Dermis microvascular lymphatic vessel endothelial cell (primary cell): ENCODE data around the gene IFNA10. TPM values are rescaled to one million over a fixed set of nuclear protein-coding genes. Genes with fewer than 3 reads are reported as not detected.
A peak's percentile ranks its signal among the peaks of the same experiment; 100 is the strongest.
"Not testable (repeated sequence)": the region's sequence is repeated elsewhere in the genome, so short reads cannot be mapped to it uniquely, and the experiment has no call there.

ENCODE experiments used
- DNase-seq, 2 donors: peaks; one replicate each; pipeline versions ENCODE4 v3.0.0 to v3.0.0-alpha.2; 2010; ENCODE audit warnings: low read depth in 2 of 2
- total RNA-seq: library from RNA; depleted of rRNA; stranded (reverse); fragments of >200 nt; gene quantifications from 2 replicates; pipeline ENCODE4 v1.2.1, GENCODE V29; 2014

Gene IFNA10
- total RNA-seq, 1 donor from 2014 or later = not detected

GRCh38 chr9:21194867-21195776, 11.8 kb downstream of the IFNA10 start:
- peak in 1 of 2 donors; percentile 7 for DNase-seq

GRCh38 chr9:21187487-21187886, 19.5 kb downstream of the IFNA10 start, which contains the start of gene IFNA4:
TSS of gene IFNA4 (minus strand) at chr9:21187587. CDS start at chr9:21187531, 56 bp downstream.
- not testable (repeated sequence) for DNase-seq

- DNase-seq = not testable (repeated sequence)
These were observed 23.9 kb downstream of the IFNA10 start for GRCh38 chr9:21182810-21183736.

DNA sequence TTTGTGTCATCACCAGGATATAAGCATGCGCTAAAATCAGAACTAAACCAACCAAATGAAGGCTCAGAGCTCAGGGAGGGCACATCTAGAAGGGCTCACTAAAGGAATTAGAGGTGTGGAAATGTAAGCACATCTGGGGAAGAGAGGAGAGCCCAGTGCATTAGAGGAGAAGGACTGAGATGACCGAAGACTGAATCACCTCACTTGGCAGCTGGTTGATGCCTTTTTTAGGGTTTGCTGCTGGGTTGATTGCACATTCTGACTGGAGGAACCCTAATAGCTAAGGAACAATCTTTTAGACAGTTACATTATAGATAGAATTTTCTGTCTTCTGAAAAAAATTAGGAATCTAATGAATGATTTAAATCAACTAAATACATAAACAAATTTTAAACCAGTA, 32.3 kb downstream of the IFNA10 start:
- no peak for DNase-seq

- no peak for DNase-seq
These were observed 34.8 kb downstream of the IFNA10 start for GRCh38 chr9:21172156-21172555.

DNA sequence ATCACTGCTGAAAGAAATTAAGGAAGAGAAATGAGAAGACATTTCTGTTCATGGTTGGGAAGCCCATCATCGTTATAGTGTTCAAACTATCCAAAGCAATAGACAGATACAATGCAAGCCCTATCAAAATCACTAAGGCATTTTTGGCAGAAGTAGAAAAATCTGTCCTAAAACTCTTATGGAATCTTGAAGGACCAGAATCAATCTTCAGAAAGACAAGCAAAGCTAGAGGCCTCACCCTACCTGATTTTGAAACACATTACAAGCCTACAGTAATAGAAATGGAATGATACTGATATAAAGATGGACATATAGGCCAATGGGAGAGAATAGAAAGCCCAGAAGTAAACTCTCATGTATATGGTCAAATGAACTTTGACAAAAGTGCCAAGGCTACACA, 35.6 kb downstream of the IFNA10 start:
- DNase-seq = no peak

- not testable (repeated sequence) for DNase-seq
These were observed 40.4 kb downstream of the IFNA10 start, which contains the start of gene IFNA21 for GRCh38 chr9:21166560-21166959. TSS of gene IFNA21 (minus strand) at chr9:21166660. CDS start at chr9:21166612, 48 bp downstream.

GRCh38 chr9:21165516-21165915, 41.4 kb downstream of the IFNA10 start:
- DNase-seq = no peak

DNA sequence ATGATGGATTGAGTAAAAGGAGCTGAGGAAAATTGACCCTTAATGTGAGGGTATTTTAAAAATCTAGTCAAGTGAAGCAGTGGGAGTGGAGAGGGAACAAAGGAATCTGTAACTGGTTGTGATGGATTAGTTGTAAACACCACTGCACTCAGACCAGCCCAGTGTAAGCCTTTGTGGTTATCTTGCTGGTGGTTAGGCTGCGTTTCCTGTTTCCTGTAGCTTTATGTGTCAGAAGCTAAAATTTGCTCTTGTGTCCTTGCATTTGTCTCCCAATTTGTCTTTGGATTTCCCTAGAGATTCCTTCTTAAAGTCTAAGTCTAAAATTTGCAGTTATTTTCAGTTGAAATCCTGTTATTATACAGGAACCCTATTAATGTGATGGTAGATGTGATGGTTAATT, 46.8 kb downstream of the IFNA10 start:
- DNase-seq = peak in 1 of 2 donors; percentile 5

Other genes with a start within 250 kb of the IFNA10 start
- gene HACD4, start 175.5 kb downstream of the IFNA10 start, total RNA-seq = 0.25 and 0.26 TPM in 2 replicates
- not detected in 2 replicates for gene IFNB1, start 129.2 kb downstream of the IFNA10 start, total RNA-seq
- not detected in 2 replicates for gene IFNW1, start 65.3 kb downstream of the IFNA10 start, total RNA-seq
- gene IFNA21, start 40.5 kb downstream of the IFNA10 start, total RNA-seq = not detected in 2 replicates
- gene IFNA4, start 19.6 kb downstream of the IFNA10 start, total RNA-seq = not detected in 2 replicates
- not detected in 2 replicates for gene IFNA7, start 4.9 kb downstream of the IFNA10 start, total RNA-seq
- gene IFNA16, start 10.2 kb upstream of the IFNA10 start, total RNA-seq = not detected in 2 replicates
- not detected in 2 replicates for gene IFNA17, start 21.1 kb upstream of the IFNA10 start, total RNA-seq
- gene IFNA14, start 32.9 kb upstream of the IFNA10 start, total RNA-seq = not detected in 2 replicates
- not detected in 2 replicates for gene IFNA5, start 98.2 kb upstream of the IFNA10 start, total RNA-seq
- gene KLHL9, start 128.3 kb upstream of the IFNA10 start, total RNA-seq = 26.8 and 36.4 TPM in 2 replicates
- not detected in 2 replicates for gene IFNA6, start 143.7 kb upstream of the IFNA10 start, total RNA-seq
- not detected in 2 replicates for gene IFNA13, start 160.9 kb upstream of the IFNA10 start, total RNA-seq
- not detected in 2 replicates for gene IFNA2, start 178.3 kb upstream of the IFNA10 start, total RNA-seq
- not detected in 2 replicates for gene IFNA8, start 202.0 kb upstream of the IFNA10 start, total RNA-seq
- not detected in 2 replicates for gene IFNA1, start 233.3 kb upstream of the IFNA10 start, total RNA-seq